ENCODE measurements around the gene IFT27.
"Not testable (repeated sequence)": the region's sequence is repeated elsewhere in the genome, so short reads cannot be mapped to it uniquely, and the experiment has no call there.

Gene IFT27

DNA sequence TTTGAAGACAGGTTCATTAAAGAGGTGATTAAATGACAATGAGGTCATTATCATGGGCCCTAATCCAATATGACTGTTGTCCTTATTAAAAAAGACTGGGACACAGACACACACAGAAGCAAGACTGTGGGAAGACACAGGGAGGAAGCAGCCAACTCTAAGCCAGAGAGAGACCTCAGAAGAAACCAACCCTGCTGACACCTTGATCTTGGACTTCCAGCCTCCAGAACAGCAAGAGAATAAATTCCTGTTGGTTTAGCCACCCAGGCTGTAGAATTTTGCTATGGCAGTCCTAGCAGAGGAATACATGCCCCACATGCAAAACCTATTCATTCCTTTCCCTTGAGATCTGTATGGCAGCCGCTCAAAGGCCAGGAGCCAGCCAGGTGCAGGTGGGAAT is 36.7 kb downstream of the IFT27 start:
- TF ChIP-seq POLR2A (IDR thresholded peaks at IDR 0.05; ENCODE audit: low read length): no peak
- no peak for TF ChIP-seq GATA1 (IDR thresholded peaks at IDR 0.05; ENCODE audit: low read depth, low read length)
- no peak for DNase-seq

GRCh38 chr22:36738416-36739020 is 37.4 kb downstream of the IFT27 start:
- no peak for DNase-seq
- TF ChIP-seq GATA1 (IDR thresholded peaks at IDR 0.05; ENCODE audit: low read depth, low read length) (no peak), POLR2A (IDR thresholded peaks at IDR 0.05; ENCODE audit: low read length) (no peak)

GRCh38 chr22:36737776-36738175 is 38.1 kb downstream of the IFT27 start:
- TF ChIP-seq GATA1 (IDR thresholded peaks at IDR 0.05; ENCODE audit: low read depth, low read length) (no peak), POLR2A (IDR thresholded peaks at IDR 0.05; ENCODE audit: low read length) (no peak)
- DNase-seq: no peak

- DNase-seq: no peak
- no peak for TF ChIP-seq GATA1 (IDR thresholded peaks at IDR 0.05; ENCODE audit: low read depth, low read length)
- no peak for TF ChIP-seq POLR2A (IDR thresholded peaks at IDR 0.05; ENCODE audit: low read length)
These were observed 39.1 kb downstream of the IFT27 start for GRCh38 chr22:36736701-36737320.

DNA sequence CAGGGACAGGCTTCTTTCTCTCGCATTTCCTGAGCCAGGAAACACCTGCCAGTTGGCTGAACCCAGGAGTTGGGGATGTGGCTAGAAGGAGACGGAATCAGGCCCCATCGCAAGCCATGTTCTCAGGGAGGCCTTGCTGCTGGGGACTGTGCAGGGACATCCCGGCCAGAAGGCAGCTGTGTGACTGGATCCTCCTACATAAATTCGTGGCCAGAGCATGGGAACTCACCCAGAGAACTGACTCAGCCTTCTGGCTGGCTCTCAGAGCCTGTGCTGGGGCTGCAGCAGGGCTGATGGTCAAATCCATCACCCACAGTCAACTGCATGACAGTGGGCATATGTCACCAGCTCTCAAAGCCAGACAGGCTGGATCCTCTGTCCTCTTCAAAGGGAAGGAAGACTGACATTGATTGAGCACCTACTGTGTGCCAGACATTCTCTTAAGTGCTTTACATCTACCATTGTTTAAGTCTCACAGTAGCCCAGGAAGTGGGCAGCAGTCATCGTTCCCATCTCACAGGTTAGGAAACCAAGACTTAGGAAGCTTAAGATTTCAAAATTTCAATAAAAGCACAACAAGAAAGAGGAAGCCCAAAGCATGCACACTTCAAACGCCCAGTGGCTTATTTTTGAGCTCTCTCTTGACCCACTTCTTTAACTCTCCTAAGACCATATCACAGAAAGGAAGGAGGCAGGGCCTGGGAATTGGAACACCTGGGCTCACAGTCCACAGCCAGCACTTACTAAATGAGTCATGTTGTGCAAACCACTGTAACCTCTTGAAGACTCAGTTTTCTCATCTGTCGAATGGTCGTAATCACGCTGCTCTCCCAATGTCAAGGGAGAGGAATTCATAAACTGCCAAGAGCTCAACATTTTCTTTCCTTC is 41.5 kb downstream of the IFT27 start:
- DNase-seq: no peak
- TF ChIP-seq POLR2A (IDR thresholded peaks at IDR 0.05; ENCODE audit: low read length): no peak
- TF ChIP-seq GATA1 (IDR thresholded peaks at IDR 0.05; ENCODE audit: low read depth, low read length): no peak

GRCh38 chr22:36733271-36733670 is 42.6 kb downstream of the IFT27 start:
- no peak for DNase-seq
- TF ChIP-seq POLR2A (IDR thresholded peaks at IDR 0.05; ENCODE audit: low read length) (no peak), GATA1 (IDR thresholded peaks at IDR 0.05; ENCODE audit: low read depth, low read length) (no peak)

DNA sequence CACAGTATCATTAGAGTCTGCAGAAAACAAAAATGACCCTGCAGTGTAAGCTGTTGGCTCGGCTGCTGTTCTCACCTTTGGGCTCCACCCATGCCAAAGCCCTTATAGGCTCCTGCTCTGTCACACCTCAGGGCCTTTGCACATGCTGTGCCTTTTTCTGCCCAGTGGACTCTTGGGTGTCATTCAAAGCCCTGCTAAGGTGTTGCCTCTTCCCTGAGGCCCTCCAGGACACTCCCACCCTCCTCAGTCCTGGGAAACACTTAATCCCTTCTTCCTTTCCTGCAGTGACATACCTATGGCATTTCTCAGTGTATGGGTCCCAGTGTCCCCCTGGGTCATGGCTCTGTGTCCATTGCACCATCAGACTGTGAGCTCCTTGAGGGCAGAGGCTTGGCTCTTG is 43.3 kb downstream of the IFT27 start:
- no peak for DNase-seq
- TF ChIP-seq POLR2A (IDR thresholded peaks at IDR 0.05; ENCODE audit: low read length): no peak
- no peak for TF ChIP-seq GATA1 (IDR thresholded peaks at IDR 0.05; ENCODE audit: low read depth, low read length)

DNA sequence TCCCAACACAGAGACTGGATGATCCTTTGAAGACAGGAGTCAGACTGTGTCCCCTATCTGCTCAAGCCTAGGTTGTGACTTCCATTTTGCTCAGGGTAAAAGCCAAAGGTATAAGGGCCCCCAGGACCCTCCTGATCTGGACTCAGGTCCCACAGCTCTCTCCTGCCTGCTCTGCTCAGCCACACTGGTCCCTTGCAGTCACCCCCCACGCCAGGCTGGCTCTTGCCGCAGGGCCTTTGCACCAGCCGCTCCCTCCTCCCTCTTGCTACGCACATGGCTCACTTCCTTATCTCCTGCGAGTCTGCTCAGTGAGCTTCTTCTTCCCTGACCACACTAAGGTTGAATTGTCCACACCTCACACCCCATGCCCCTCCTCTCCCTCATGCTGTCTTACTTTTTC is 44.0 kb downstream of the IFT27 start:
- no peak for TF ChIP-seq GATA1 (IDR thresholded peaks at IDR 0.05; ENCODE audit: low read depth, low read length)
- TF ChIP-seq POLR2A (IDR thresholded peaks at IDR 0.05; ENCODE audit: low read length): no peak

GRCh38 chr22:36731321-36731720 is 44.6 kb downstream of the IFT27 start:
- not testable (repeated sequence) for DNase-seq

More for the DNA sequence above, 44.0 kb downstream of the IFT27 start:
- no peak for DNase-seq

GRCh38 chr22:36730176-36730858 is 45.6 kb downstream of the IFT27 start:
- TF ChIP-seq GATA1 (IDR thresholded peaks at IDR 0.05; ENCODE audit: low read depth, low read length) (no peak), POLR2A (IDR thresholded peaks at IDR 0.05; ENCODE audit: low read length) (no peak)
- DNase-seq: no peak

- no peak for TF ChIP-seq POLR2A (IDR thresholded peaks at IDR 0.05; ENCODE audit: low read length)
- no peak for TF ChIP-seq GATA1 (IDR thresholded peaks at IDR 0.05; ENCODE audit: low read depth, low read length)
- no peak for DNase-seq
These were observed 46.6 kb downstream of the IFT27 start for GRCh38 chr22:36729321-36729720.

DNA sequence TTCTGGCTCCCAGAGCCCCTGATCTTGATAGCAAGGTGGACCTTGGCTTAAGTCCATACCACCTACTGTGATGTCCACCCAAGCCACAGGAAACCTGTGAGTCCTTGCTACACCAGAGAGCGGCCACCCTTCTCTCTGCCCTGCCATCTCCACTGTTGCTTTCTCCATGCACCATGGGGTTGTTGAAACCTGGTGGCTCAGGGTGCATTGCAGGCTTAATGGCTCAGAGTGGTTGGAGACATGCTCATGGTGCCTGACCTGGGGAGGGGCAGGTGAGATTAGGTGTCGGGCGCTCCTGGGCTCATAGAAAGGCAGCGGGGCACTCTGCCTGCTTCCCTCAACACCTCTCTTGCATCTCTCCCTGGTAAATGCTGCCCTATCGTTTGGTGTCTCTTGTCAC is 47.4 kb downstream of the IFT27 start:
- TF ChIP-seq GATA1 (IDR thresholded peaks at IDR 0.05; ENCODE audit: low read depth, low read length) (no peak), POLR2A (IDR thresholded peaks at IDR 0.05; ENCODE audit: low read length) (no peak)
- DNase-seq: no peak

GRCh38 chr22:36727927-36728488 is 47.9 kb downstream of the IFT27 start:
- TF ChIP-seq POLR2A (IDR thresholded peaks at IDR 0.05; ENCODE audit: low read length) (no peak), GATA1 (IDR thresholded peaks at IDR 0.05; ENCODE audit: low read depth, low read length) (no peak)
- no peak for DNase-seq

DNA sequence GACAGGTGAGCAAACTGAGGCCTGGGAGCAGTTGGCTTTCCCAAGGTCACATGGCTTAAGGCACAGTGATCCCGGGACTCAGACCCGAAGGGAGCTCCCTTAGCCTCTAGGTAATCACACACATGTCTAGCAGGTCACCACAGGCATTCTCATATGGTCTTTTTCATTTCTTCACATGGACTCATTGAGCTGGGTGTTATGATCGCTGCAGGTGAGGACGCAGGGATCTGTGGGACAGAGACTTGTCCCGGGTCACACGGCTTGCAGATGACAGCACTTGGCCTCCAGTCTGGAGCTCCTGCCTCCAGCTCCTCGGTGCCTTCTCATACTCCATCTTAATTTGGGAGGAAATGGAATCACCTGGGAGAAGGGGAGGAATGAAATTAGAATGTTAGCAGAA is 48.8 kb downstream of the IFT27 start:
- no peak for TF ChIP-seq POLR2A (IDR thresholded peaks at IDR 0.05; ENCODE audit: low read length)
- TF ChIP-seq GATA1 (IDR thresholded peaks at IDR 0.05; ENCODE audit: low read depth, low read length): no peak
- no peak for DNase-seq
